Left lung (tissue), 10 donors: ENCODE measurements around the gene IL1RL2. TPM values are rescaled to one million over a fixed set of nuclear protein-coding genes. Genes with fewer than 3 reads are reported as not detected.

Experiments used
- ATAC-seq: fragments of 200-7000 bp; cut with Tn5 transposase; one replicate; pipeline ENCODE4 v1.9.1; 2020; ENCODE audit warnings: moderate library complexity
- DNase-seq, 4 donors: peaks; one replicate each; pipeline ENCODE4 v3.0.0-alpha.2; 2013 to 2020
- H3K27ac ChIP-seq, 2 donors: fragments of 200-600 bp; sonication (generic) in 1 of 2; one replicate each; pipeline versions ENCODE4 v1.5.0 to v1.8.0; 2020 to 2021
- H3K27me3 ChIP-seq, 2 donors: fragments of 200-600 bp; sonication (generic) in 1 of 2; one replicate each; pipeline versions ENCODE4 v1.5.0 to v1.8.0; 2020 to 2021
- H3K36me3 ChIP-seq, 2 donors: fragments of 200-600 bp; sonication (generic) in 1 of 2; one replicate each; pipeline versions ENCODE4 v1.5.0 to v1.8.0; 2020 to 2021
- H3K4me1 ChIP-seq, 2 donors: fragments of 200-600 bp; one replicate each; pipeline ENCODE4 v1.8.0; 2021
- H3K4me3 ChIP-seq, 2 donors: fragments of 200-600 bp; sonication (generic) in 1 of 2; one replicate each; pipeline versions ENCODE4 v1.5.0 to v1.8.0; 2020 to 2021; ENCODE audit warnings: mild to moderate bottlenecking in 1 of 2
- H3K9me3 ChIP-seq, 2 donors: fragments of 200-600 bp; sonication (generic) in 1 of 2; one replicate each; pipeline versions ENCODE4 v1.5.0 to v1.8.0; 2020 to 2021
- intact Hi-C, 2 donors: fragments of 100-400 bp; cut with DNase I; formaldehyde crosslinking; loops; one replicate each; pipeline versions ENCODE4 v1.11.2 to v1.14.2; 2022
- polyA plus RNA-seq, 6 donors: library from polyadenylated mRNA; unstranded; fragments of 120-200 nt; gene quantifications; one replicate each; pipeline ENCODE4 v1.2.1, GENCODE V29; 2013; ENCODE audit not compliant: insufficient read length in 6 of 6
- total RNA-seq, 2 donors: library from RNA; stranded (reverse); fragmentation: NEBNext Ultra II Directional; extraction: Animal tissue kit (Norgen Biotek cat#: 25700); gene quantifications; one replicate each; pipeline ENCODE4 v1.2.1, GENCODE V29; 2021
- TF ChIP-seq, protein P1 (sequence below), 2 donors: fragments of 200-600 bp; sonication (generic) in 1 of 2; IDR thresholded peaks; one replicate each; pipeline versions ENCODE4 v1.5.0 to v1.8.0; 2021; ENCODE audit warnings: antibody characterized with exemption in 2 of 2
- donor health status: DM: no; HTN: yes; CAD: no.
- donor health status: DM: no; HTN: no; CAD: no.

The IL1RL2 gene
- total and polyA plus RNA-seq, 8 donors, result 0.91 to 2.5 (median 1.5) TPM

DNA sequence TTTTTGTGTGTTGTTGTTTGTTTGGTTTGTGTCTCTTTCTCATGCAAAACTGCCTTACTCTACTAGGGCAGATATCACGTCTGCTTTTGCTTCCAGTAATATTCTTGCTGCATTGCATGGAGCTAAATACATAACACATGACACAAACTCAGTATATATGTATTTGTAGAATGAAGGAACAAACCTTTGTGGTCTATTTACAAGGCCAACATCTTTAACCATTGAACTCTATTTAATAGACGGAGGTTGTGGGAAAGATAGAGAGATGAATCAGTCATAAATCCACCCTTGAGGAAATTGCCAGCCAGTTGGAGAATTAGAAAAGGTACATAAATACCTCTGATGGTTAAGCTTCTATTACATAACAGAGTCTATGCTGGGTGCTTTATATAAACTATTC, 98.5 kb downstream of the IL1RL2 start:
- TF ChIP-seq, protein P1, sequence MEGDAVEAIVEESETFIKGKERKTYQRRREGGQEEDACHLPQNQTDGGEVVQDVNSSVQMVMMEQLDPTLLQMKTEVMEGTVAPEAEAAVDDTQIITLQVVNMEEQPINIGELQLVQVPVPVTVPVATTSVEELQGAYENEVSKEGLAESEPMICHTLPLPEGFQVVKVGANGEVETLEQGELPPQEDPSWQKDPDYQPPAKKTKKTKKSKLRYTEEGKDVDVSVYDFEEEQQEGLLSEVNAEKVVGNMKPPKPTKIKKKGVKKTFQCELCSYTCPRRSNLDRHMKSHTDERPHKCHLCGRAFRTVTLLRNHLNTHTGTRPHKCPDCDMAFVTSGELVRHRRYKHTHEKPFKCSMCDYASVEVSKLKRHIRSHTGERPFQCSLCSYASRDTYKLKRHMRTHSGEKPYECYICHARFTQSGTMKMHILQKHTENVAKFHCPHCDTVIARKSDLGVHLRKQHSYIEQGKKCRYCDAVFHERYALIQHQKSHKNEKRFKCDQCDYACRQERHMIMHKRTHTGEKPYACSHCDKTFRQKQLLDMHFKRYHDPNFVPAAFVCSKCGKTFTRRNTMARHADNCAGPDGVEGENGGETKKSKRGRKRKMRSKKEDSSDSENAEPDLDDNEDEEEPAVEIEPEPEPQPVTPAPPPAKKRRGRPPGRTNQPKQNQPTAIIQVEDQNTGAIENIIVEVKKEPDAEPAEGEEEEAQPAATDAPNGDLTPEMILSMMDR (IDR thresholded peaks at IDR 0.05), result no peak
- no peaks in the 10 kb centered on the region for H3K36me3 ChIP-seq
- no peak overlapping the region for H3K4me3 ChIP-seq
- intact Hi-C loops, result no loop called here
- DNase-seq (no peak), ATAC-seq (no peak)
- H3K9me3 ChIP-seq, result no peaks in the 10 kb centered on the region
- no peaks in the 10 kb centered on the region for H3K27me3 ChIP-seq
- no peak overlapping the region for H3K27ac ChIP-seq
- peaks cover 0 to 17% of the 10 kb centered on the region in 2 donors for H3K4me1 ChIP-seq

DNA sequence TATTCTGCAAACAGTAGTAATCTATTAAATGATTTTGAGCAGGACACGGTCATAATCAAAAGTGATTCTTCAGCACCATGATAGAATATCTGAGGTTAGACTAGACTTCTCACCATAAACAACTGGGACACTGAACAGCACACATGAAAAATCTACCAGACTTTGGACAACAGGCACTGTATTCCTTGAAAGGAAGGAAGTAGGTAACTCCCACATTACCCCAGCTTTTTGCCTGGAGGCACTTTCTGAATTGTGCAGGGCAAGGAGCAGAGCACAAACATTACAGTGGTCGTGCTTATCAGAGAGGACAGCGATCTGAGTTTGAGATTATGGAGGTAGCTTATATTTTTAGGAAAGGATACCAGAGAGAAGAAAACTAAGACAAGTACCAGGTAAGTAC, 99.2 kb downstream of the IL1RL2 start:
- Histone ChIP-seq H3K27ac (no peak overlapping the region), H3K4me3 (no peak overlapping the region), H3K27me3 (no peaks in the 10 kb centered on the region), H3K36me3 (no peaks in the 10 kb centered on the region), H3K9me3 (no peaks in the 10 kb centered on the region), H3K4me1 (peaks cover 0 to 21% of the 10 kb centered on the region in 2 donors)
- DNase-seq (no peak), ATAC-seq (no peak)
- intact Hi-C loops, result no loop called here
- TF ChIP-seq, protein P1 (IDR thresholded peaks at IDR 0.05), result no peak

DNA sequence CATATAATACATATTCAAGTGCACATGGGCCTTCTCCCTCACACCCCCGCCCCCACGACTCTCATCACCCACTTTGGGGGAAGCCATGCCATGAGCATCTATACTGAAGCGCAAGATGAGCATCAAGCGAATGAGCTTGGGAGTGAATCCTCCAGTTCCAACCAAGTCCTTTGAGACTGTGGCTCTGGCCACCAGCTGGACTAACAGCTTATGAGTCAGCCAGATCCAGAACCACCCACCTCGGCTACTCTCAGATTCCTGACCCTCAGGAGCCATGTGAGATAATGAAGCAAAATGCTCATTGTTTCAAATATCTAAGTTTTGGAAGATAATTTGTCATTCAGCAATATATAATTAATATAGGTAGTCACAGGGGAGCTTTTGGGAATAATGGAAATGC, 102.3 kb downstream of the IL1RL2 start:
- H3K27ac ChIP-seq, result no peak overlapping the region
- DNase-seq (no peak), ATAC-seq (no peak)
- no peaks in the 10 kb centered on the region for H3K36me3 ChIP-seq
- H3K9me3 ChIP-seq, result no peaks in the 10 kb centered on the region
- H3K27me3 ChIP-seq, result peaks cover 0 to 6% of the 10 kb centered on the region in 2 donors
- no peak overlapping the region for H3K4me3 ChIP-seq
- TF ChIP-seq, protein P1 (IDR thresholded peaks at IDR 0.05), result no peak
- intact Hi-C loops, result no loop called here
- peaks cover 0 to 27% of the 10 kb centered on the region in 2 donors for H3K4me1 ChIP-seq

Other genes starting within 250 kb of the IL1RL2 start
- gene IL1R2, start 195.1 kb upstream of the IL1RL2 start, total RNA-seq, result 100 to 1,000 TPM in 1 of 2 donors, 1 to 10 TPM in 1; 4.9 to 195 TPM
- gene IL1R2, start 195.1 kb upstream of the IL1RL2 start, polyA plus RNA-seq, result under 1 TPM; 0.52 to 0.91 (median 0.69) TPM
- gene IL1R1, start 44.3 kb upstream of the IL1RL2 start, total RNA-seq, result 100 to 1,000 TPM; 142 to 224 TPM
- 100 to 1,000 TPM in 5 of 6 donors, 10 to 100 TPM in 1; 91.1 to 137 (median 109) TPM for gene IL1R1, start 44.3 kb upstream of the IL1RL2 start, polyA plus RNA-seq
- gene IL1RL1, start 124.5 kb downstream of the IL1RL2 start, total RNA-seq, result 10 to 100 TPM in 1 of 2 donors, 1 to 10 TPM in 1; 3.7 to 72.2 TPM
- gene IL1RL1, start 124.5 kb downstream of the IL1RL2 start, polyA plus RNA-seq, result under 1 TPM; 0.13 to 0.31 (median 0.20) TPM
- 10 to 100 TPM in 1 of 2 donors, 1 to 10 TPM in 1; 3.8 to 35.6 TPM for gene IL18R1, start 168.8 kb downstream of the IL1RL2 start, total RNA-seq
- gene IL18R1, start 168.8 kb downstream of the IL1RL2 start, polyA plus RNA-seq, result 1 to 10 TPM; 2.2 to 4.7 (median 4.0) TPM
- 10 to 100 TPM in 1 of 2 donors, under 1 TPM in 1; 0.64 to 15.2 TPM for gene IL18RAP, start 236.1 kb downstream of the IL1RL2 start, total RNA-seq
- gene IL18RAP, start 236.1 kb downstream of the IL1RL2 start, polyA plus RNA-seq, result 1 to 10 TPM in 2 of 6 donors, under 1 TPM in 4; 0.43 to 1.9 (median 0.92) TPM